MG63 (cell line): Measurements from ENCODE around the gene XKR8. TPM values are rescaled to one million over a fixed set of nuclear protein-coding genes. Genes with fewer than 3 reads are reported as not detected.

ENCODE experiments used
- DNase-seq: peaks from one replicate; pipeline ENCODE4 v3.0.0-alpha.2; 2020
- H3K27me3 ChIP-seq: fragments of 250-450 bp; sonication (Bioruptor Pico); 2 replicates; pipeline ENCODE4 v1.5.1; 2020; ENCODE audit warnings: mild to moderate bottlenecking, moderate library complexity
- H3K36me3 ChIP-seq: fragments of 250-450 bp; sonication (Bioruptor Pico); 2 replicates; pipeline ENCODE4 v1.5.1; 2020; ENCODE audit warnings: mild to moderate bottlenecking, moderate library complexity
- H3K4me3 ChIP-seq: fragments of 250-450 bp; sonication (Bioruptor Pico); 2 replicates; pipeline ENCODE4 v1.5.1; 2020; ENCODE audit warnings: mild to moderate bottlenecking, moderate library complexity
- H3K9me3 ChIP-seq: fragments of 250-450 bp; sonication (Bioruptor Pico); 2 replicates; pipeline ENCODE4 v1.5.1; 2020; ENCODE audit warnings: mild to moderate bottlenecking, moderate library complexity
- total RNA-seq: library from RNA; depleted of rRNA; stranded (reverse); fragments of >200 nt; shearing (Covaris generic); gene quantifications from 2 replicates; pipeline ENCODE4 v1.2.3, GENCODE V29; 2014; ENCODE audit warnings: low replicate concordance; rRNA removed

XKR8 gene, protein sequence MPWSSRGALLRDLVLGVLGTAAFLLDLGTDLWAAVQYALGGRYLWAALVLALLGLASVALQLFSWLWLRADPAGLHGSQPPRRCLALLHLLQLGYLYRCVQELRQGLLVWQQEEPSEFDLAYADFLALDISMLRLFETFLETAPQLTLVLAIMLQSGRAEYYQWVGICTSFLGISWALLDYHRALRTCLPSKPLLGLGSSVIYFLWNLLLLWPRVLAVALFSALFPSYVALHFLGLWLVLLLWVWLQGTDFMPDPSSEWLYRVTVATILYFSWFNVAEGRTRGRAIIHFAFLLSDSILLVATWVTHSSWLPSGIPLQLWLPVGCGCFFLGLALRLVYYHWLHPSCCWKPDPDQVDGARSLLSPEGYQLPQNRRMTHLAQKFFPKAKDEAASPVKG
- total RNA-seq, result 13.9 and 16.1 TPM in 2 replicates

DNA sequence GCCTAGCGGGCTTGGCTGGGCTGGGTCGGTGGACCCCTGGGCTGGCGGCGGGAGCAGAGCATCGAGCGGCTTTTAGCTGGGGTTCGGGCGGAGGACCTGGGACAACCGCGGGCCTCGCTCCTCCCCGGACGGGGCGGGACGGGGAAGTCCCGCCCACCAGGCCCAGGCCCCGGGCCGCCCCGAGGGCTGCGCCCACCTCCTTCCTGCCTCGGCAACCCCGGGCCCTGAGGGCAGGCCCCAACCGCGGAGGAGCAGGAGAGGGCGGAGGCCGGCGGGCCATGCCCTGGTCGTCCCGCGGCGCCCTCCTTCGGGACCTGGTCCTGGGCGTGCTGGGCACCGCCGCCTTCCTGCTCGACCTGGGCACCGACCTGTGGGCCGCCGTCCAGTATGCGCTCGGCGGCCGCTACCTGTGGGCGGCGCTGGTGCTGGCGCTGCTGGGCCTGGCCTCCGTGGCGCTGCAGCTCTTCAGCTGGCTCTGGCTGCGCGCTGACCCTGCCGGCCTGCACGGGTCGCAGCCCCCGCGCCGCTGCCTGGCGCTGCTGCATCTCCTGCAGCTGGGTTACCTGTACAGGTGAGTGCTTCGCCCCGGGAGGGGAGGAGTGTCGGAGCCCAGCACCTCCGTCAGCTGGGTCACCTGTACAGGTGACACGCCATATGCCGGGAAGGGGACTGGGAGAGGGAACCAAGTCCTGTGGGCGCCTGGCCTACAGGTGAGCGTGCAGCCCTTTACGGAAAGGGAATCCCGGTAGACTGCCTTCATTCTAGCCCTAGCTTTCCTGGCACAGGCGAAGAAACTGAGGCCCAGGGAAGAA is at the start of gene XKR8:
XKR8 (plus strand) TSS at position 182 of the 812 bp plus-strand sequence; CDS start at position 279, 97 bp downstream.
- peaks cover 7% of the 10 kb centered on the region for H3K36me3 ChIP-seq
- no peaks in the 10 kb centered on the region for H3K27me3 ChIP-seq
- DNase-seq, result peak; percentile 87
- no peaks in the 10 kb centered on the region for H3K9me3 ChIP-seq
- H3K4me3 ChIP-seq, result peak within 1 kb of the TSS; percentile 56

DNA sequence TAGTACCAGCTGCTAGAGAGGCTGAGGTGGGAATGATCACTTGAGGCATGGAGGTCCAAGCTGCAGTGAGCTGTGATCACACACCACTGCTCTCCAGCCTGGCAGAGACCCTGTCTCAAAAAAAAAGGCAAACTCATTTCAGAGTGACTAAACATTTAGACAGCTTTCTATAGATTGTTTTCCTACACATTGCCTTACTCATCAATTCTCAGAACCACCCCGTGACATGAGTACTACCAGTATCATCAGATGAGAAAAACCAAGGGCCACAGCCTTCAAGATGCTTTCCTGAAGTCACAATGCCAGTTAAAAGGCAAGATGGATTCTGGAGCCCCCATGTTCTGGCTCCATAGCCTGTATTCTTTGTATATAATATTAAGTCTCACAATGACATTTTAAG is 47.3 kb upstream of the XKR8 start:
- DNase-seq, result no peak
- Histone ChIP-seq H3K4me3 (no peak overlapping the region), H3K36me3 (peaks cover 43% of the 10 kb centered on the region), H3K9me3 (peaks cover 6% of the 10 kb centered on the region; the same call in 1 of the 2 replicates), H3K27me3 (no peaks in the 10 kb centered on the region)

DNA sequence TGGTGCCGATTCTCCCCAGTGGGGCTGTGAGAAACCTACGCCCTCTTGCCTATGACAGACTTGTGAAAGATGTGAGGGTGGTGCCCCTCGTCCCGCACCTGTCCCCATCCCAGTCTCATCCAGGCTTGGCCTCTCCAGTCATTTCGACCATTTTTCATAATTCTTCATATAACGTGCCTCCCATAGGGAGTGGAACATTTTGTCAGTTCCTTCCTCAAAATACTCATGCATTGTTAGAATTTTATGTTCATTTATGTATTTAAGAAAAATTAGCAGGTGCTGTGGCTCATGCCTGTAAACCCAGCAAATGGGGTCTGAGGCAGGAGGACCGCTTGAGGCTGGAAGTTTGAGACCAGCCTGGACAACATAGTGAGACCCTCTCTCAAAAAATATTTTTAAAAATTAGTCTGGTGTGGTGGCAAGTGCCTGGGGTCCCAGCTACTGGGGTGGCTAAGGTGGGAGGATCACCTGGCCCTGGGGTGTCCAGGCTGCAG is 44.6 kb upstream of the XKR8 start:
- peak overlapping the region; percentile 84 for H3K4me3 ChIP-seq
- peaks cover 23% of the 10 kb centered on the region for H3K36me3 ChIP-seq
- no peak for DNase-seq
- H3K9me3 ChIP-seq, result peaks cover 6% of the 10 kb centered on the region; the same call in 1 of the 2 replicates
- H3K27me3 ChIP-seq, result peaks cover 3% of the 10 kb centered on the region; the same call in 1 of the 2 replicates

DNA sequence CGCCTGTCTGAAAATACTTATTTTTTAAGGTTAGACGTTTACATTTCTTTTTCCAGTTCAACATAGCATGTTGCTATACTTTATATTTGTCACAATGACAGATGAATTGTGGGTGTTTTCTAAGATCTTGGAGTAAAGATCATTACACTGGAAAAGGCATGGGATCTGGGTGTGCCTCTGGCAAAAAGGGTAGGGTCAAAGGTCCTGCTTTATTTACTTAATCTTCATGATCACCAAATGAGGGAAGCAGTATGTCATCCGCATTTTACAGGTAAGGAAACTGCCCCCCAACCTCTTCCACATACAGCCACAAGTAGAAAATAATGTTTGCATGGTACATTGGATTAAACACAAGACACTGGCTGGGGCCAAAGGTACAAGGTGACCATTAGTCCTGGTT is 37.5 kb upstream of the XKR8 start:
- Histone ChIP-seq H3K27me3 (peaks cover 3% of the 10 kb centered on the region; the same call in 1 of the 2 replicates), H3K4me3 (no peak overlapping the region), H3K9me3 (no peaks in the 10 kb centered on the region), H3K36me3 (no peaks in the 10 kb centered on the region)
- no peak for DNase-seq

DNA sequence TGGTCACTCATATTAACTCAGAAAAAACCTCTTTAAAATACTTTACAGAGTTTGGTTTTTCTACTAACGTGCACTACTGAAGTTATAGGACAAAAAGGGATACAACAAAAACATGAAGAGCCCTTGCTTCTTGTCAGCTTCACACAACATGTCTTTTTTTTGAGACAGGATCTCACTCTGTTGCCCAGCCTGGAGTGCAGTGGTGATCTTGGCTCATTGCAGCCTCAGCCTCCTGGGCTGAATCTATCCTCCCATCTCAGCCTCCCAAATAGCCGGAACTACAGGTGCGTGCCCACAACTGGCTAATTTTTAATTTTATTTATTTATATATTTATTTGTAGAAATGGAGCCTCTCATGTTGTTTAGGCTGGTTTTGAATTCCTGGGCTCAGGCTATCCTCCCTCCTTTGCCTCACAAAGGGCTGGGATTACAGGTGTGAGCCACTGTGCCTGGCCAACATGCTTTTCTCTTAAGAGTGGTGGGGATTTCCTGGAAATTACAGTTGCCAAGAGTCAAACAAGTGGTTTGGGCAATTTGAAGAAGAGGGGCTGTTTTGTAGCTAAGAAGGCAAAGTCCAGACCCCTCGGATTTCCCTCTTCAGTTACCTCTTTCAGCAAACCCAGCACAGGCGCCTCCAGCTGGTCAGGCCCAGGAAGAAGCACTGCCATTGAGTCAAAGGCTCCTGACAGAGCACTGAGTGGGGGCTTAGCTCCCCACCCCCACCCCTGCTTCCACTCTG is 31.4 kb upstream of the XKR8 start:
- Histone ChIP-seq H3K36me3 (no peaks in the 10 kb centered on the region), H3K9me3 (no peaks in the 10 kb centered on the region), H3K4me3 (no peak overlapping the region), H3K27me3 (no peaks in the 10 kb centered on the region)
- no peak for DNase-seq

DNA sequence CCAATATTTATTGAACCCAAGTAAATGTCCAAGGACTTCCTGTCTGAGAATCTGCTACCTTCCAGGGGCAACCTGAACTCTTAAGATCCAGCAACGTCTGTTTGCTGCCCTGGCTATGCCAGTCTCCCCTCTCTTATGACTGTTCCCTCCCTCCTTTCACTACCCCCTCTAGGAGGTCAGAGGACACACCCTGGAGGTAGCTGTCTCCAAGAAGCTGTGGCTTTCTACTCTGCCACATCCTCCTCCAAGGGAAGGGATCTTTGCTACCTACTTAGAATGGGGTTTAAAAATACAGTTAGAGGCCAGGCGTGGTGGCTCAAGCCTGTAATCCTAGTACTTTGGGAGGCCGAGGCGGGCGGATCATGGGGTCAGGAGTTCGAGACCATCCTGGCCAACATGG is 28.6 kb upstream of the XKR8 start:
- no peak for DNase-seq
- H3K4me3 ChIP-seq, result no peak overlapping the region
- no peaks in the 10 kb centered on the region for H3K27me3 ChIP-seq
- no peaks in the 10 kb centered on the region for H3K9me3 ChIP-seq
- H3K36me3 ChIP-seq, result no peaks in the 10 kb centered on the region

DNA sequence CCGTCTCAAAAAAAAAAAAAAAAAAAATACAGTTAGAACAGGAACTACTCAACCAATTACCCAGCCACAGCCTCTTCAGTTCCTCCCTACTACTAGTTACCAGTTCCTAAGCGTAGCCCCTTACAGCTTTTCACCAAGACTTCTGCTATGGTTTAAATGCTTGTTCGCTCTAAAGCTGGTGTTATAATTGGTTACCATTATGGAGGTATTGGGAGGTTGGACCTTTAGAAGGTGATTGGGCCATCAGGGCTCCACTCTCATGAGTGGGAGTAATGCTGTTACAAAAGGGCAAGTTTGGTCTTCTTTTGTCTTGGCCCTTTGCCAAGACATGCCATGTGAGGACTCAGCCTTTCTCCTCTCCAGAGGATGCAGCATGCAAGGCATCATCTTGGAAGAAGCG is 28.0 kb upstream of the XKR8 start:
- Histone ChIP-seq H3K36me3 (no peaks in the 10 kb centered on the region), H3K4me3 (no peak overlapping the region), H3K27me3 (no peaks in the 10 kb centered on the region), H3K9me3 (no peaks in the 10 kb centered on the region)
- DNase-seq, result no peak

DNA sequence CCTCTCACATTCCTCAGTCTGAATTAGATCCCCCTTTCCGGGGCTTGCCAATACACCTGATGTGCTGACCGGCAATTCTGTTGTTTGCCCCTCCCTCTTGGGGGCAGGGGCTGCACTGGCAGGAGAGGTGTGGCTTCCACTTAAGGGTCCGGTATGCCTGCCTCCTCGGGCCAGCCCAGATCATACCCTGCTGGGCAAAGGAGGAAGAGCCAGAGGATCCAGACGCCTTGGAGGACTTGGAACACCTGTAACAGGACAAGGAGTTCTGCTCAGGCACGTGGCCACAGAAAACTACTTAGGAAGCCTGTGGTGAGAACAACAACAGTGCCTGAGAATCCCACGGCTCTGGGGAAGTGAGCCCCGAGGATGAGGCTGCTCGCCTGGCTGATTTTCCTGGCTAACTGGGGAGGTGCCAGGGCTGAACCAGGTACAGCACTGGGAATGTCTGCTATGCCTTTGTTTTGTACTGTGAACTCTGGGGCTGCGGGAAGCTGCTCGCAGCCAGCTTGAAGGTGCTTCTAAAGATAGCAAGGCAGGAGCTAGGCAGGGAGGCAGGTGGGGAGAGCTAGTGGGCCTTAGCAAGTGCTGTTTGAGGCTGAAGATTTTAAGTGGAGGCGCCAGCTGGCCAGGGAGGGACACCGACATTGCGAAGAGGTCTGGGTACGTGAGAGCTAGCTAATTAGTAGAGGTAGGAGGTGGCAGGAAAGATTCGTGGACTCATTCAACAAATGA is 24.8 kb upstream of the XKR8 start, which contains the start of gene SMPDL3B:
SMPDL3B (plus strand) TSS at position 183 of the 732 bp plus-strand sequence; CDS start at position 367, 184 bp downstream.
- no peaks in the 10 kb centered on the region for H3K9me3 ChIP-seq
- H3K36me3 ChIP-seq, result no peaks in the 10 kb centered on the region
- H3K4me3 ChIP-seq, result no peak within 1 kb of the TSS
- no peaks in the 10 kb centered on the region for H3K27me3 ChIP-seq
- DNase-seq, result no peak

DNA sequence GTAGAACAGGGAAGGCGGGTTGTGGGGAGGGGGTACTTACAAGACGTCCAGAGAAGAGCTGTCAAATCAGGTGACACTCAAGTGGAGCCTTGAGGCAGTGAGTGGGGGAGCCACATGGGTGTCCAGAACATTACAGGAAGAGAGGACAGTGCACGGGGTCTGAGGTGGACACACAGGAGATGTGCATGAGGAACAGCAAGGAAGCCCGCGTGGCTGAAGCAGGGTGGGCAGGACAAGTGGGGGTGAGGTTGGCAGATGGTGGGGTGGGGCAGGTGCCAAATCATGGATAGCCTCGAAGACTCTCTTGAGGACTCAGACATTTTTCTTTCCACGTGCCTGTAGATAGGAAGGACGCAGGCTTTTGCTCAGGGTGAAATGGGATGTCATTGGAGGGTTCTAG is 24.1 kb upstream of the XKR8 start:
- DNase-seq, result no peak
- H3K36me3 ChIP-seq, result no peaks in the 10 kb centered on the region
- H3K27me3 ChIP-seq, result no peaks in the 10 kb centered on the region
- no peaks in the 10 kb centered on the region for H3K9me3 ChIP-seq
- H3K4me3 ChIP-seq, result no peak overlapping the region

DNA sequence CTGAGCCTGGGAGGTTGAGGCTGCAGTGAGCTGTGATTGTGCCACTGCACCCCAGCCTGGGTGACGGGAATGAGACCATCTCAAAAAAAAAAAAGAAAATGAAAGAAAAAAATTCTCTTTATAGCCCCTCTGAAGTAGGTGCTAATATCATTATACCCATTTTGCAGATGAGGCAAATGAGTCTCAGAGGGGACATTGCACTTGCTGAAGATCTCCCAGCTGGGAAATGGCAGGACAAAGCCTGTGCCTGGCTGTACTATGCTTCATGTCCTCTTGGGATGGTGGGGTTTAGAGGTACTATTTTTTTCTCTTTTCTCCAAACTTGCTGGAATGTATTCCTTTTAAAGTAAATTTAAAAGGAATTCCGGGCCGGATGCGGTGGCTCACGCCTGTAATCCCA is 23.4 kb upstream of the XKR8 start:
- H3K36me3 ChIP-seq, result no peaks in the 10 kb centered on the region
- no peak overlapping the region for H3K4me3 ChIP-seq
- H3K9me3 ChIP-seq, result no peaks in the 10 kb centered on the region
- no peaks in the 10 kb centered on the region for H3K27me3 ChIP-seq
- DNase-seq, result no peak

DNA sequence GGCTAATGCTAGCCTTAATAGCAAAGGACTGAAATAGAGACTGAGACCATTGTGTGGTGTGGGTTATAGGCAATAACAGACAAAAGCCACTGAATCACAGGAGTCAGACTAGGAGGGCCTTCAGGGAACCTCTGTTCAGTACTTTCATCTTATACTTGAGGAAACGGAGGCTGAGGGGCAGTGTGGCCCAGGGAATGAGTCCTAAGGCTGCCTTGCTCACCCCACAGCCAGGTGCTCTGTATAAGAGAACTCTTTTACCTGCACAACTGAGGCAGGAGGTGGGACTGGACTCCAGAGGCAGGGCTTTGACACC is 22.3 kb upstream of the XKR8 start:
- no peak overlapping the region for H3K4me3 ChIP-seq

DNA sequence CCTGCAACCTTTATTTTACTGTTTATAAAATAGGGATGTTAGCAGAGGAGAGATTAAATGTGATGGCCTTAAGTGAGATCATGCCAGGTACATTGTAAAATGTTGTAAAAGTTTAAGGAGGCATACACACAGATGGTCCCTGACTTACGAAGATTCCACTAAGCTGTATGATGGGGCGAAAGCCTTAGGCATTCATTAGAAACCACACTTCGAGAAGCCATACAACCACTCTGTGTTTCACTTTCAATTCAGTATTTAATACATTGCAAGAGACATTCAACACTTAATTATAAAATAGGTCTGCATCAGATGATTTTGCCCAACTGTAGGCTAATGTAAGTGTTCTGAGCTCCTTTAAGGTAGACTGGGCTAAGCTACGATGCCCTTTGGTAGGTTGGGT is 21.3 kb upstream of the XKR8 start:
- no peak for DNase-seq
- no peak overlapping the region for H3K4me3 ChIP-seq
- no peaks in the 10 kb centered on the region for H3K27me3 ChIP-seq
- no peaks in the 10 kb centered on the region for H3K9me3 ChIP-seq
- H3K36me3 ChIP-seq, result no peaks in the 10 kb centered on the region

More for the DNA sequence above, 22.3 kb upstream of the XKR8 start:
- Histone ChIP-seq H3K36me3 (no peaks in the 10 kb centered on the region), H3K9me3 (no peaks in the 10 kb centered on the region), H3K27me3 (no peaks in the 10 kb centered on the region)
- DNase-seq, result no peak

DNA sequence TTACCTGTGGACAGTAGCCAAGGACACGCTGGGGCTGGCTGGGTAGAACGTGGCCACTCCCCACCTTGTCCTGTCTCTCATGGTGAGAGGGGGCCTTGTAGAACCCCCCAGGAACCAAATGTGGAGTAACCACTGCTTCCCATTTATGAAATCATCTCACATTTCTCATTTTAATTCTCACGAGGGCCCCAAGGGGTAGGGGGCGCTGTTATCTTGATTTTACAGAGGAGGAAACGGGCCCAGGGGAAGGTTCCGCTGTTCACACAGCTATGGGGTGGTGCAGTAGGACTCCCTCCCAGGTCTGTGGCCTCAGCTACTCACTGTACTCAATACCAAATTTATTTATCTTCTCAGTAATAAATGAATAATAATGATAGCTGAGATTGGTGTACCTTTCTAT is 19.5 kb upstream of the XKR8 start:
- DNase-seq, result no peak
- no peaks in the 10 kb centered on the region for H3K9me3 ChIP-seq

DNA sequence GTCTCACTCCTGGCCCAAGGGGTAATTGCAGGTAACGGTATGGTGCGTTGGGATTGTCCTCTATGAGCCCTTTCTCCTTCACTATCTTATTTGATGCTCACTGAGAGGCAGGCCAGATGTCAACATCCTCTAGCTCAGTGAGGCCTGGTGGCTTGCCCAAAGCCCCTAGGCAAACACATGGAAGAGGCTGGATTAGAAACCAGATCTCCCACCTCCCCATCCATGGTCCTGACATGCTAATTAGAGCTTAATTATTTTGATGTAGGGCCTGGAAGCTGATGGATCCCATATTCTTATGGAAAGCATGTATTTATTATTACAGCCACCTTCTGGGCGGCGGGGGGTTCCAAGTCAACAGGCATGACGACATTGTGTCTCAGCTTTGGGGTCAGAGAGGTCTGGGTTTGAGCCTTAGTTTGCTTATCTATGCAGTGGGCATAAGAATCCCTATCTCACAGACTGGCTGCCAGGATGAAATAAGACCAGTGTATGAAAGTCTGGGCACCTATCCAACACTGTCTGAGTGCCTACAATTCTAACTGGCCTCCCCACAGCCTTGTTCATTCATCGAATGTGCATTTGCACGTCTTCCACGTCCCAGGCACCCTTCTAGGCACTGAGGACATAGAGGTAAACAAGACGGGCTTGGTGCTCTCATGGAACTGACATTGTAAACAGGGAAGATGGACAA is 18.8 kb upstream of the XKR8 start:
- no peaks in the 10 kb centered on the region for H3K9me3 ChIP-seq
- H3K27me3 ChIP-seq, result no peaks in the 10 kb centered on the region
- no peak overlapping the region for H3K4me3 ChIP-seq
- H3K36me3 ChIP-seq, result no peaks in the 10 kb centered on the region
- no peak for DNase-seq

More for the DNA sequence above, 19.5 kb upstream of the XKR8 start:
- Histone ChIP-seq H3K4me3 (no peak overlapping the region), H3K27me3 (no peaks in the 10 kb centered on the region), H3K36me3 (no peaks in the 10 kb centered on the region)

DNA sequence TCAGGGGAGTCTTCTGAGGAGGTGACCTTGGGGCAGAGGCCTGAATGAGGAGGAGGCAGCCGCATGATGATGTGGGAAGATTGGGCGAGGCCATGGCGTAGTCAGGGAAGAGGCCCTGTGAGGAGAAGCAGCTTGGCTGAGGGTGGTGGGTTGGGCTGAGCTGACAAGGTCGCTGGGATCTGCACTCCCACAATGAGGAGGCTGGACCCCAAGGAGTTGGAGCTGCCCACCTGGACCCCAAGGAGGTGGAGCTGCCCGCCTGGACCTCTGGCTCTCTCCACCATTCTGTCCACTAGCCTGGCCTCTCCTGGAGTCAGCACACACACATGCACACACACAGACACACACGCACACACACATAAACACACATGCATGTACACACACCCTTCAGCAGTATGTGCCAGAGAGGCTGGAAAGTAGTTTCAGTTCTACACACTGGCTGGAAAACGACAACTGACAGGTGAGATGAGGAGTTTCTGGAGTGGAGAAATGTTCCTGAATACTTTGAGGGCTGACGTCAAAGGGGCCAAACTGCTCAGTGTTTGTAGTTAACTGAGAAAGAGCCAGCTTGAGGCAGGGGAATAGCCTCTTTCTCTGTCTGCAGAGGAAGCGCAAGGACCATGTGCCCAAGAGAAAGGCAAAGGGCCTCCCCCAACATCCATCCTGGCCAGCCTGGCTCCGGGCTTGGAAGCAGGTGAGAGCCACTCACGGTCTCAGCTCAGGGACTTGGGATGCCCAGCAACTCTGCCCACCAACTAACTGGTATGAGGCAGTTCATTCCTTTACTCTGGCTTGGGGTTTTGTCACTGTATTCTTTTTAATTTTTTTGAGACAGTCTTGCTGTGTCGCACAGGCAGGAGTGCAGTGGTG is 17.9 kb upstream of the XKR8 start:
- no peak overlapping the region for H3K4me3 ChIP-seq
- no peaks in the 10 kb centered on the region for H3K27me3 ChIP-seq
- DNase-seq, result no peak
- no peaks in the 10 kb centered on the region for H3K9me3 ChIP-seq
- H3K36me3 ChIP-seq, result no peaks in the 10 kb centered on the region
